Panc1 (cell line): ENCODE measurements around the gene GATAD2B.

Experiments used
- CTCF ChIP-seq: fragments of 450-650 bp; IDR thresholded peaks from 2 replicates; pipeline ENCODE4 v1.5.1; 2017; ENCODE audit warnings: mild to moderate bottlenecking
- SIN3A ChIP-seq: IDR thresholded peaks from 2 replicates; pipeline ENCODE4 v1.6.1; 2012; ENCODE audit warnings: low read depth, mild to moderate bottlenecking, low read length, moderate library complexity, borderline replicate concordance; ENCODE audit not compliant: insufficient read depth

GRCh38 chr1:153956997-153957715, 34.4 kb upstream of the GATAD2B start:
- TF ChIP-seq CTCF (no peak), SIN3A (no peak)
